ENCODE measurements around the gene NPC1L1. TPM values are rescaled to one million over a fixed set of nuclear protein-coding genes. Genes with fewer than 3 reads are reported as not detected.

NPC1L1 gene
- total and polyA plus RNA-seq, 2 of the 13 experiments (the other 11 are each of a cell fraction or from before 2014, with no cell fraction given) = 4.8 to 14.5 TPM

- TF ChIP-seq REST (IDR thresholded peaks at IDR 0.05; ENCODE audit: borderline replicate concordance in 1 of 2, low read depth in 1 of 2, low read length in 2 of 2) (no peak), PAXIP1 (CRISPR knock-in tag; conservative IDR thresholded peaks at IDR 0.05) (peak; percentile 85), ADNP (CRISPR knock-in tag; IDR thresholded peaks at IDR 0.05) (no peak), ZSCAN30 (CRISPR knock-in tag; IDR thresholded peaks at IDR 0.05) (no peak), ZNF430 (CRISPR knock-in tag; IDR thresholded peaks at IDR 0.05) (peak; percentile 37; the same call in 1 of the 2 replicates), TCF12 (IDR thresholded peaks at IDR 0.05) (no peak), TCF12 (CRISPR knock-in tag; IDR thresholded peaks at IDR 0.05) (no peak), SP4 (CRISPR knock-in tag; IDR thresholded peaks at IDR 0.05) (no peak), ZNF883 (CRISPR knock-in tag; IDR thresholded peaks at IDR 0.05; ENCODE audit: not compliant biosample characterization) (no peak), ZNF432 (CRISPR knock-in tag; IDR thresholded peaks at IDR 0.05; ENCODE audit: borderline replicate concordance) (no peak), THAP11 (CRISPR knock-in tag; IDR thresholded peaks at IDR 0.05) (no peak), POGZ (CRISPR knock-in tag; IDR thresholded peaks at IDR 0.05) (peak; percentile 53), ONECUT2 (CRISPR knock-in tag; IDR thresholded peaks at IDR 0.05) (no peak)
- TF ChIP-seq, protein P1, sequence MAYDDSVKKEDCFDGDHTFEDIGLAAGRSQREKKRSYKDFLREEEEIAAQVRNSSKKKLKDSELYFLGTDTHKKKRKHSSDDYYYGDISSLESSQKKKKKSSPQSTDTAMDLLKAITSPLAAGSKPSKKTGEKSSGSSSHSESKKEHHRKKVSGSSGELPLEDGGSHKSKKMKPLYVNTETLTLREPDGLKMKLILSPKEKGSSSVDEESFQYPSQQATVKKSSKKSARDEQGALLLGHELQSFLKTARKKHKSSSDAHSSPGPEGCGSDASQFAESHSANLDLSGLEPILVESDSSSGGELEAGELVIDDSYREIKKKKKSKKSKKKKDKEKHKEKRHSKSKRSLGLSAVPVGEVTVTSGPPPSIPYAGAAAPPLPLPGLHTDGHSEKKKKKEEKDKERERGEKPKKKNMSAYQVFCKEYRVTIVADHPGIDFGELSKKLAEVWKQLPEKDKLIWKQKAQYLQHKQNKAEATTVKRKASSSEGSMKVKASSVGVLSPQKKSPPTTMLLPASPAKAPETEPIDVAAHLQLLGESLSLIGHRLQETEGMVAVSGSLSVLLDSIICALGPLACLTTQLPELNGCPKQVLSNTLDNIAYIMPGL (CRISPR knock-in tag; IDR thresholded peaks at IDR 0.05; ENCODE audit: borderline replicate concordance in 1 of 2, low read depth in 1 of 2) = peak in 1 of 2 experiments; percentile 22; a peak in 1 of 4 replicates
- TF ChIP-seq, protein P2, sequence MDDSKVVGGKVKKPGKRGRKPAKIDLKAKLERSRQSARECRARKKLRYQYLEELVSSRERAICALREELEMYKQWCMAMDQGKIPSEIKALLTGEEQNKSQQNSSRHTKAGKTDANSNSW (CRISPR knock-in tag; IDR thresholded peaks at IDR 0.05; ENCODE audit: borderline replicate concordance) = no peak
- TF ChIP-seq, protein P3, sequence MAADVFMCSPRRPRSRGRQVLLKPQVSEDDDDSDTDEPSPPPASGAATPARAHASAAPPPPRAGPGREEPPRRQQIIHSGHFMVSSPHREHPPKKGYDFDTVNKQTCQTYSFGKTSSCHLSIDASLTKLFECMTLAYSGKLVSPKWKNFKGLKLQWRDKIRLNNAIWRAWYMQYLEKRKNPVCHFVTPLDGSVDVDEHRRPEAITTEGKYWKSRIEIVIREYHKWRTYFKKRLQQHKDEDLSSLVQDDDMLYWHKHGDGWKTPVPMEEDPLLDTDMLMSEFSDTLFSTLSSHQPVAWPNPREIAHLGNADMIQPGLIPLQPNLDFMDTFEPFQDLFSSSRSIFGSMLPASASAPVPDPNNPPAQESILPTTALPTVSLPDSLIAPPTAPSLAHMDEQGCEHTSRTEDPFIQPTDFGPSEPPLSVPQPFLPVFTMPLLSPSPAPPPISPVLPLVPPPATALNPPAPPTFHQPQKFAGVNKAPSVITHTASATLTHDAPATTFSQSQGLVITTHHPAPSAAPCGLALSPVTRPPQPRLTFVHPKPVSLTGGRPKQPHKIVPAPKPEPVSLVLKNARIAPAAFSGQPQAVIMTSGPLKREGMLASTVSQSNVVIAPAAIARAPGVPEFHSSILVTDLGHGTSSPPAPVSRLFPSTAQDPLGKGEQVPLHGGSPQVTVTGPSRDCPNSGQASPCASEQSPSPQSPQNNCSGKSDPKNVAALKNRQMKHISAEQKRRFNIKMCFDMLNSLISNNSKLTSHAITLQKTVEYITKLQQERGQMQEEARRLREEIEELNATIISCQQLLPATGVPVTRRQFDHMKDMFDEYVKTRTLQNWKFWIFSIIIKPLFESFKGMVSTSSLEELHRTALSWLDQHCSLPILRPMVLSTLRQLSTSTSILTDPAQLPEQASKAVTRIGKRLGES (CRISPR knock-in tag; IDR thresholded peaks at IDR 0.05; ENCODE audit: borderline replicate concordance) = no peak
Measured at GRCh38 chr7:44561962-44562621, 21.0 kb upstream of the NPC1L1 start (continued).

Measured in HepG2 (cell line).